Mesendoderm (in vitro differentiated cells): Measurements from ENCODE around the gene ERVFRD-1. TPM values are rescaled to one million over a fixed set of nuclear protein-coding genes. Genes with fewer than 3 reads are reported as not detected.

Experiments used
- DNase-seq: peaks from one replicate; pipeline ENCODE4 v3.0.0; 2013
- H2AK5ac ChIP-seq: 2 replicates; pipeline ENCODE4 v1.6.1; 2013; ENCODE audit warnings: low read length, inconsistent platforms
- H2BK120ac ChIP-seq: 2 replicates; pipeline ENCODE4 v1.6.1; 2013; ENCODE audit warnings: low read depth, mild to moderate bottlenecking, low read length, moderate library complexity, mixed read lengths
- H2BK15ac ChIP-seq: replicated peaks from 2 replicates; pipeline ENCODE4 v1.6.1; 2013; ENCODE audit warnings: low read depth, mild to moderate bottlenecking, moderate library complexity
- H2BK5ac ChIP-seq: 2 replicates; pipeline ENCODE4 v1.6.1; 2013; ENCODE audit warnings: low read length, inconsistent platforms
- H3K18ac ChIP-seq: 2 replicates; pipeline ENCODE4 v1.6.1; 2013; ENCODE audit warnings: mild to moderate bottlenecking, low read length, mixed read lengths
- H3K23ac ChIP-seq: one replicate; pipeline ENCODE4 v1.6.1; 2013; ENCODE audit warnings: low read length
- H3K27ac ChIP-seq: 2 replicates; pipeline ENCODE4 v1.5.1; 2013; ENCODE audit warnings: low read depth, mild to moderate bottlenecking, inconsistent platforms, low read length, moderate library complexity
- H3K27me3 ChIP-seq: 2 replicates; pipeline ENCODE4 v1.6.1; 2013; ENCODE audit warnings: low read length, control low read depth, mild to moderate bottlenecking, inconsistent platforms; ENCODE audit not compliant: insufficient read depth, poor library complexity
- H3K36me3 ChIP-seq: 2 replicates; pipeline ENCODE4 v1.6.1; 2013; ENCODE audit warnings: low read length, inconsistent platforms; ENCODE audit not compliant: control insufficient read depth, insufficient read depth
- H3K4ac ChIP-seq: one replicate; pipeline ENCODE4 v1.6.1; 2013; ENCODE audit warnings: low read depth, mild to moderate bottlenecking, low read length, moderate library complexity
- H3K4me1 ChIP-seq: 2 replicates; pipeline ENCODE4 v1.6.1; 2013; ENCODE audit warnings: low read depth, low read length, inconsistent platforms; ENCODE audit not compliant: control insufficient read depth
- H3K4me2 ChIP-seq: 2 replicates; pipeline ENCODE4 v1.6.1; 2013; ENCODE audit warnings: low read length
- H3K4me3 ChIP-seq: 2 replicates; pipeline ENCODE4 v1.5.1; 2013; ENCODE audit warnings: mild to moderate bottlenecking, low read length
- H3K56ac ChIP-seq: one replicate; pipeline ENCODE4 v1.6.1; 2013; ENCODE audit warnings: low read length
- H3K79me1 ChIP-seq: 2 replicates; pipeline ENCODE4 v1.6.1; 2013; ENCODE audit warnings: low read length, inconsistent platforms
- H3K79me2 ChIP-seq: 2 replicates; pipeline ENCODE4 v1.6.1; 2013; ENCODE audit warnings: mild to moderate bottlenecking, low read length; ENCODE audit not compliant: control insufficient read depth, insufficient read depth
- H3K9ac ChIP-seq: 2 replicates; pipeline ENCODE4 v1.6.1; 2013; ENCODE audit warnings: low read length, inconsistent platforms
- H4K5ac ChIP-seq: one replicate; pipeline ENCODE4 v1.6.1; 2013; ENCODE audit warnings: low read length
- H4K8ac ChIP-seq: one replicate; pipeline ENCODE4 v1.6.1; 2013; ENCODE audit warnings: low read depth, mild to moderate bottlenecking, control low read depth, low read length, moderate library complexity
- WGBS: extraction: QIAGEN DNeasy Blood & Tissue Kit; methylation state at CpG from one replicate; pipeline ENCODE4 v1.1.7; 2013; ENCODE audit warnings: low lambda C conversion rate, missing lambda C conversion rate; ENCODE audit not compliant: insufficient coverage; ENCODE audit errors: extremely low coverage; 5-methylcytosine and 5-hydroxymethylcytosine counted together
- small RNA-seq: library from polyadenylated mRNA; stranded (forward); fragments of <200 nt; extraction: miRNeasy Mini kit (QIAGEN cat#:217004); gene quantifications from one replicate; pipeline ENCODE3, GENCODE V24; 2013; ENCODE audit not compliant: insufficient read depth

ERVFRD-1 gene

DNA sequence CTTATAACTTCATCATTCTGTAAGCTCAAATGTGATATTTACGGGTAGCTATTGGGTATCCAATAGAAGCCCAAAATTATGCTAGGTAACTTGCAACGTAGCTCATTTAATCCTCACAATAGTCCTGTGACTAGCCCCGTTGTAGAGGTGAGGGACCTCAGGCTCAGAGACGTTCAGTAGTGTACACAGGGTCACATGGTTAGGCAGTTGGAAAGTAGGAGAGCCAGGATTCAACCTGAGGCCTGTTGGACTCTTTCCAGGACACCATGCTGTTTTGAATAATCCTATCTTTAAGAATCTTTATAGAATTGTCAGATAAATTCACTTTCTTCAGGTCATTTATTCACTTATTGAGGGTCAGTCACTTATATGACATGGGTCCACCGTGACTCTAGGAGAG, 58.2 kb downstream of the ERVFRD-1 start:
- H3K79me2 ChIP-seq, result no peaks in the 10 kb centered on the region
- no peaks in the 10 kb centered on the region for H3K27me3 ChIP-seq
- DNase-seq, result no peak
- H3K18ac ChIP-seq, result no peak overlapping the region
- no peak overlapping the region for H4K8ac ChIP-seq
- no peaks in the 10 kb centered on the region for H3K79me1 ChIP-seq
- H3K36me3 ChIP-seq, result no peaks in the 10 kb centered on the region
- H3K9ac ChIP-seq, result no peak overlapping the region
- H4K5ac ChIP-seq, result no peak overlapping the region
- H2BK15ac ChIP-seq, result no peak overlapping the region
- no peak overlapping the region for H3K4me3 ChIP-seq
- H3K23ac ChIP-seq, result no peak overlapping the region
- H2AK5ac ChIP-seq, result no peak overlapping the region
- H3K4me2 ChIP-seq, result no peak overlapping the region
- H3K27ac ChIP-seq, result no peak overlapping the region
- H3K4me1 ChIP-seq, result no peaks in the 10 kb centered on the region
- no peak overlapping the region for H2BK120ac ChIP-seq
- H3K56ac ChIP-seq, result no peak overlapping the region
- no peak overlapping the region for H3K4ac ChIP-seq
- no peak overlapping the region for H2BK5ac ChIP-seq
- no CpG with 5 or more reads among the region's 5 CpGs for WGBS

Small RNA genes within 50 kb of the gene (small RNA-seq; reads per million reads assigned to genes)
- gene AL136139.1, result not detected
